Effector memory CD8-positive, alpha-beta T cell (primary cell): Measurements from ENCODE around the gene ARFGAP1.

Source experiments
- ATAC-seq: fragments of 150-1000 bp; cut with Tn5 transposase; replicated peaks from 2 replicates; pipeline ENCODE4 v1.10.0; 2021; ENCODE audit warnings: mild to moderate bottlenecking, moderate library complexity
- DNase-seq, 3 experiments: peaks; one replicate each; pipeline ENCODE4 v3.0.0; 2021
- H3K27ac Mint-ChIP-seq, 2 donors: one replicate each; pipeline ENCODE4 v1.8.0; 2022; ENCODE audit warnings: mild to moderate bottlenecking in 2 of 2, mixed read lengths in 2 of 2, moderate library complexity in 2 of 2
- H3K27me3 Mint-ChIP-seq, 2 donors: one replicate each; pipeline ENCODE4 v1.8.0; 2022; ENCODE audit warnings: mixed read lengths in 2 of 2
- H3K36me3 Mint-ChIP-seq: one replicate; pipeline ENCODE4 v1.8.0; 2022; ENCODE audit warnings: mild to moderate bottlenecking, moderate library complexity, mixed read lengths; ENCODE audit not compliant: insufficient read depth
- H3K4me1 Mint-ChIP-seq, 2 donors: one replicate each; pipeline ENCODE4 v1.8.0; 2022; ENCODE audit warnings: low read depth in 2 of 2, mixed read lengths in 2 of 2
- H3K4me3 Mint-ChIP-seq, 2 donors: one replicate each; pipeline ENCODE4 v1.8.0; 2022; ENCODE audit warnings: mild to moderate bottlenecking in 2 of 2, mixed read lengths in 2 of 2, moderate library complexity in 2 of 2
- H3K9me3 Mint-ChIP-seq, 2 donors: one replicate each; pipeline ENCODE4 v1.8.0; 2022; ENCODE audit warnings: mixed read lengths in 2 of 2

The ARFGAP1 gene

DNA sequence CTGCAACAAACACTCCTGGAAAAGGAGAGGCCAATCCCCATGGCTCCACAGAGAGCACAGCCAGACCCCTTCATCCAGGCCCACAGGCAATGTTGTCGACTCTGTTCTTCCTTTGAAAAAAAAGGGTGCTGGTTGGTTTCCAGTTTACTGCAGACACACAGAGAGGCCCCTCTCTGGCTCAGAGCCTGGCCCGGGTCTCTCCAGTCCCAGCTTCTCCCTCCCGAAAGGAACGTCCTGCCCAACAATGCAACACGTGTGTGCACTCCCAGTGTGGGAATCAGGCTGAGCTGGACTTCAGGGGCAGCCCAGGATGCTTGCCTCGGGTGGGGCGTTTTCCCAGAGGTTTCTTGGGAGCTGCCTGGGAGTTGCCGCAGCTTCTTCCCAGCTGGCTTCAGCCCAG is 13.8 kb upstream of the ARFGAP1 start:
- DNase-seq: no peak
- no peak overlapping the region for H3K4me3 Mint-ChIP-seq

GRCh38 chr20:63259734-63260460 is 12.7 kb upstream of the ARFGAP1 start:
- H3K27me3 Mint-ChIP-seq: peaks cover 45 to 94% of the 10 kb centered on the region in 2 donors
- H3K27ac Mint-ChIP-seq: no peak overlapping the region
- DNase-seq (no peak), ATAC-seq (no peak)
- H3K9me3 Mint-ChIP-seq: no peaks in the 10 kb centered on the region
- no peak overlapping the region for H3K4me3 Mint-ChIP-seq
- peaks cover 4 to 7% of the 10 kb centered on the region in 2 donors for H3K4me1 Mint-ChIP-seq
- H3K36me3 Mint-ChIP-seq: no peaks in the 10 kb centered on the region

More for the DNA sequence above, 13.8 kb upstream of the ARFGAP1 start:
- Mint-ChIP-seq H3K4me1 (peaks cover 4 to 9% of the 10 kb centered on the region in 2 donors), H3K9me3 (no peaks in the 10 kb centered on the region), H3K27ac (no peak overlapping the region), H3K27me3 (peaks cover 42 to 88% of the 10 kb centered on the region in 2 donors), H3K36me3 (no peaks in the 10 kb centered on the region)
- ATAC-seq: no peak

DNA sequence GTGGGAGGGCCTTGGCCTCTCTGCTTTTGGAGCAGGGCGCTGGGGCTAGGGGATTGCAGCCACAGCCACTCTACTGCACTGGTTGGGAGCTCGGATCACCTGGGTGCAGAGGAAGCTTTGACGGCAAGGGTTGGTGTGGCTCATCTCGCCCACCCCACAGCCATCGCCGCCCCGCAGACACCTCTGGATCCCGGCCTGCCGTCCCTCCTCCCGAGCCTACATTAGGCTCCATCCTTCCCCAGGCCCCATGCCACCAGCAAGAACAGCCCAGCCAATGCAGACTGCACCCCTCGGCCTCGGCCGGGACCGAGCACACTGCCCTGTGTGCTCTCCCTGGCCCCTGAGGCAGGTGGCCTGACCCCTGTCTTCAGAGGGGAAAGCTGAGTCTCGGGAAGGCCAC is 12.1 kb upstream of the ARFGAP1 start:
- ATAC-seq (no peak), DNase-seq (no peak)
- no peaks in the 10 kb centered on the region for H3K36me3 Mint-ChIP-seq
- no peak overlapping the region for H3K4me3 Mint-ChIP-seq
- no peaks in the 10 kb centered on the region for H3K9me3 Mint-ChIP-seq
- H3K4me1 Mint-ChIP-seq: peaks cover 4 to 5% of the 10 kb centered on the region in 2 donors
- H3K27me3 Mint-ChIP-seq: peaks cover 38 to 93% of the 10 kb centered on the region in 2 donors
- no peak overlapping the region for H3K27ac Mint-ChIP-seq

DNA sequence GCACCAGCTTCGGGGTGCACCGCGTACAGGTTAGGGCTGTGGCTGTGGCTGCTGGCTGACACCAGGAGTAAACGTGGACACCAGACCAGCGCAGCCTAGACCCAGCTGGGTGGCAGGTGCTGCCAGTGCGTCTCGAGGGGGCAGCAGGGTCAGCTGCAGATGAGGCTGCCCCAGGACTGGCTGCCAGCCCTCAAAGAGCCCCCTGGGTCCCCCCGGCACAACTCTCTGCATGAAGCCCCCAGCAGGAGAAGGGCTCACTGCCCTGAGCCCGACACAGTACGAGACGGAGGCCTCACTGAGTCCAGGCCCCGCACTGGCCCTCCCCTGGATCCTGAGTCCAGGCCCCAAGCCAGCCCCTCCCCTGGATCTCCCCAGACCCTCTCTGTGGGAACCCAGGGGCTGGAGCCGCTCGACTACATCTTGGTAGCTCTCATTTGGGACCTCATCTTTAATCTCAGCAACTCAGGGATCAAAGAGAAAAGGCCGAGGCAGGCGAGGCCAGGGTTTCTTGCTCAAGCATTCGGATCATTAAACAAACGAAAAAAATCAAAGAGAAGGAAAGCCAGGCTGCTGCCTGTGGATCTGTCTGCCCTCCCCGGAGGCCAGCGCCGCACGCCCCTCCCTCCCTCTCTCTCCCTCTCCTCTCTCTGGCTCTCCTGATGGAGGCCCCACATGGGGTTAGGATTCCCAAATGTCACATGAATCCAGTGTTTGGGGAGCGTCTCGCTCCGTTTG is 11.4 kb upstream of the ARFGAP1 start:
- Mint-ChIP-seq H3K4me3 (no peak overlapping the region), H3K4me1 (peaks cover 4 to 5% of the 10 kb centered on the region in 2 donors), H3K27ac (no peak overlapping the region), H3K36me3 (no peaks in the 10 kb centered on the region), H3K27me3 (peaks cover 32 to 86% of the 10 kb centered on the region in 2 donors), H3K9me3 (no peaks in the 10 kb centered on the region)
- ATAC-seq: no peak
- DNase-seq: no peak

- Mint-ChIP-seq H3K27me3 (peaks cover 28 to 81% of the 10 kb centered on the region in 2 donors), H3K9me3 (no peaks in the 10 kb centered on the region), H3K4me3 (no peak overlapping the region), H3K4me1 (peaks cover 4 to 5% of the 10 kb centered on the region in 2 donors), H3K27ac (peak overlapping the region; percentile 44 to 76), H3K36me3 (no peaks in the 10 kb centered on the region)
- DNase-seq (no peak), ATAC-seq (no peak)
These were observed 10.7 kb upstream of the ARFGAP1 start for GRCh38 chr20:63261795-63262528.

DNA sequence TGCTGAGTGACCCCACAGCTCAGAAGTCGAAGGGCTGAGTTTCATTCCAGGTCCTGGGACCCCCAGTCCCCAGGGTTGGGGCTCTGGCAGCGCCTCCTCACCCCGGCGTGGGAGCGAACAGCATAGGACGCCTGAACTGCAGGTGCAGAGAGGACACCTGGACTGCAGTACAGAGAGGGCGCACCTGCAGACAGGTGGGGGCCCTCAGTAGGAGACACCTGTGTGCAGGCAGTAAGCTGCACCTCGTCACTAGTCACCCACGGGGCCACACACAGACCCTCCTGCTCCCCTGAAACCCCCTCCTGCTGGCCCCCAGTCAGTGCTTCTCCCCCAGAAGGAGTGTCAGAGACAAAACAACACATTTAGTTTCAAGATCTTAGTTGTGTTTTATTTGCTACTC is 9.8 kb upstream of the ARFGAP1 start:
- Mint-ChIP-seq H3K27me3 (peaks cover 28 to 81% of the 10 kb centered on the region in 2 donors), H3K9me3 (no peaks in the 10 kb centered on the region), H3K4me3 (no peak overlapping the region), H3K27ac (peak overlapping the region; percentile 44 to 76), H3K36me3 (no peaks in the 10 kb centered on the region), H3K4me1 (peaks cover 4 to 5% of the 10 kb centered on the region in 2 donors)
- ATAC-seq: no peak
- DNase-seq: no peak

DNA sequence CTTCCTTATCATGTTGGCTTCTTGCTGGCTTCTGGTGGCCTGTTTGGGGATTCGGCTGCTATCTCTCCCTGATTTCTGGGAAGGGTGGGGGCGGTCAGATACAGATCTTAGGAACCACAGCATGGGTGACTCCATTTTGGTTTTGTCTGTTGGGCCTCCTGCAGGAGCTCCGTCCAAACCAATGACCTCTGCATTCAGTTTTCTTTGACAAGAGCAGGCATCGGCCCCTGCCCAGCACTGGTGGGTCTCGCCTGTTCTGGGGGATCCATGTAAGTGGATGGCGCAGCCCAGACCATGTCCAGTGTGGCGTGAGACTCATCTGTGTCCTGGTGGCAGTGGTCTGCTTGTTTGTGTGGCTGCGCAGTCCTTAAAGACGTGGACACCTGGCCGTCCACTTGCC is 8.6 kb upstream of the ARFGAP1 start:
- no peak for ATAC-seq
- Mint-ChIP-seq H3K27me3 (peaks cover 24 to 76% of the 10 kb centered on the region in 2 donors), H3K27ac (no peak overlapping the region), H3K9me3 (no peaks in the 10 kb centered on the region), H3K36me3 (no peaks in the 10 kb centered on the region), H3K4me3 (no peak overlapping the region), H3K4me1 (peaks cover 4 to 5% of the 10 kb centered on the region in 2 donors)
- DNase-seq: no peak

GRCh38 chr20:63264519-63264918 is 8.1 kb upstream of the ARFGAP1 start:
- H3K4me3 Mint-ChIP-seq: no peak overlapping the region
- H3K36me3 Mint-ChIP-seq: no peaks in the 10 kb centered on the region
- peaks cover 4 to 5% of the 10 kb centered on the region in 2 donors for H3K4me1 Mint-ChIP-seq
- peaks cover 19 to 71% of the 10 kb centered on the region in 2 donors for H3K27me3 Mint-ChIP-seq
- H3K9me3 Mint-ChIP-seq: no peaks in the 10 kb centered on the region
- DNase-seq (no peak), ATAC-seq (no peak)
- H3K27ac Mint-ChIP-seq: no peak overlapping the region

GRCh38 chr20:63265891-63266515 is 6.6 kb upstream of the ARFGAP1 start:
- no peak overlapping the region for H3K27ac Mint-ChIP-seq
- H3K9me3 Mint-ChIP-seq: no peaks in the 10 kb centered on the region
- peaks cover 4 to 5% of the 10 kb centered on the region in 2 donors for H3K4me1 Mint-ChIP-seq
- ATAC-seq (no peak), DNase-seq (no peak)
- H3K36me3 Mint-ChIP-seq: no peaks in the 10 kb centered on the region
- H3K27me3 Mint-ChIP-seq: peaks cover 18 to 57% of the 10 kb centered on the region in 2 donors
- H3K4me3 Mint-ChIP-seq: no peak overlapping the region

DNA sequence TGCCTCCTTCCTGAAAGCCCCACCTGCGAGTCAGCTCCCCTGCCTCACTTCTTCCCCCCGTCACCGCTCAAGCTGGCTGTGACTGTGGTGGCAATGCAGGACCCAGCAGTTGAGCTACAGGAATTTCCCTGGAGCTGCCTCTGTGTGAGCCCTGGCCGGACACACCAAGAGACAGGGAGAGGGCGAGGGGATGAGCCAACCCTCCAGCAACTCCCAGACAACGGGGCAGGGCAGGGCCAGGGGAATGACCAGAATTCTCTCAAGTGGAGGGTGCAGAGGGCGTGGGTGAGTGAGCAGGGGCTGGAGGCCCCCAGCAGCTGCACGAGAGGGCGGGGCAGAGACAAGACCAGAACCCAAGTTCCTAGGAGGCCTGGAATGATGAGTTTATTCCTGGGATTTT is 4.9 kb upstream of the ARFGAP1 start:
- H3K4me3 Mint-ChIP-seq: no peak overlapping the region
- H3K4me1 Mint-ChIP-seq: peaks cover 3 to 9% of the 10 kb centered on the region in 2 donors
- peaks cover 18 to 45% of the 10 kb centered on the region in 2 donors for H3K27me3 Mint-ChIP-seq
- no peak for ATAC-seq
- no peaks in the 10 kb centered on the region for H3K9me3 Mint-ChIP-seq
- H3K27ac Mint-ChIP-seq: no peak overlapping the region
- H3K36me3 Mint-ChIP-seq: no peaks in the 10 kb centered on the region
- no peak for DNase-seq

GRCh38 chr20:63268256-63268655 is 4.4 kb upstream of the ARFGAP1 start:
- peaks cover 3% of the 10 kb centered on the region for H3K36me3 Mint-ChIP-seq
- H3K27ac Mint-ChIP-seq: no peak overlapping the region
- H3K27me3 Mint-ChIP-seq: peaks cover 18 to 39% of the 10 kb centered on the region in 2 donors
- DNase-seq (no peak), ATAC-seq (no peak)
- peaks cover 3 to 9% of the 10 kb centered on the region in 2 donors for H3K4me1 Mint-ChIP-seq
- H3K9me3 Mint-ChIP-seq: no peaks in the 10 kb centered on the region
- H3K4me3 Mint-ChIP-seq: no peak overlapping the region

GRCh38 chr20:63268671-63269439 is 3.8 kb upstream of the ARFGAP1 start:
- H3K4me1 Mint-ChIP-seq: peaks cover 8 to 13% of the 10 kb centered on the region in 2 donors
- H3K27me3 Mint-ChIP-seq: peaks cover 18 to 33% of the 10 kb centered on the region in 2 donors

More at GRCh38 chr20:63268671-63269439, 3.8 kb upstream of the ARFGAP1 start:
- Mint-ChIP-seq H3K9me3 (no peaks in the 10 kb centered on the region), H3K36me3 (peaks cover 4% of the 10 kb centered on the region), H3K27ac (no peak overlapping the region), H3K4me3 (no peak overlapping the region)
- ATAC-seq (no peak), DNase-seq (no peak)
